ENCODE data around the gene TTC33. TPM values are rescaled to one million over a fixed set of nuclear protein-coding genes. Genes with fewer than 3 reads are reported as not detected.
"Not testable (repeated sequence)": the region's sequence is repeated elsewhere in the genome, so short reads cannot be mapped to it uniquely, and the experiment has no call there.

The TTC33 gene
- total RNA-seq, 1 experiment from 2014 or later = 12.6 TPM

GRCh38 chr5:40599676-40600075 is 156.1 kb downstream of the TTC33 start:
- in situ Hi-C loops (cut with HindIII; ENCODE audit: low pct_unique_long_range_greater_than_20kb, low sequenced_read_pairs) (no loop called here), intact Hi-C loops (cut with micrococcal nuclease; ENCODE audit: unreplicated experiment) (no loop called here)
- TF ChIP-seq CTCF (IDR thresholded peaks at IDR 0.05) (no peak), SIN3A (IDR thresholded peaks at IDR 0.05; ENCODE audit: borderline replicate concordance, insufficient read depth, low read depth, low read length) (no peak), REST (IDR thresholded peaks at IDR 0.05; ENCODE audit: insufficient read depth in 1 of 2, low read depth in 2 of 2, low read length in 1 of 2) (no peak), TCF7L2 (IDR thresholded peaks at IDR 0.05; ENCODE audit: low read depth, low read length) (no peak), POLR2AphosphoS5 (IDR thresholded peaks at IDR 0.05; ENCODE audit: low read depth, low read length) (no peak)
- no peak for ATAC-seq
- Histone ChIP-seq H3K9me3 (ENCODE audit: control insufficient read depth, insufficient read depth, low read depth, low read length) (no peaks in the 10 kb centered on the region), H3K36me3 (ENCODE audit: control insufficient read depth, insufficient read depth, low read length) (no peaks in the 10 kb centered on the region), H3K4me1 (ENCODE audit: control insufficient read depth, insufficient read depth, low read length) (no peaks in the 10 kb centered on the region), H3K4me3 (ENCODE audit: low read depth in 2 of 2, low read length in 2 of 2) (no peak overlapping the region), H3K27me3 (ENCODE audit: control insufficient read depth, insufficient read depth, low read length) (no peaks in the 10 kb centered on the region), H3K27ac (ENCODE audit: low read length) (no peak overlapping the region)
- ChIA-PET CTCF (no interaction called here), POLR2A (no interaction called here)
- no TSS peak for BruUV-seq (replicated peaks)
- DNase-seq (ENCODE audit: low read depth, low spot score) = no peak

- CTCF ChIA-PET = no interaction called here
- no peak for DNase-seq (ENCODE audit: low read depth, low spot score)
- no peaks in the 10 kb centered on the region for H3K27me3 ChIP-seq (ENCODE audit: control insufficient read depth, insufficient read depth, low read length)
- no peak overlapping the region for H3K27ac ChIP-seq (ENCODE audit: low read length)
- no peaks in the 10 kb centered on the region for H3K36me3 ChIP-seq (ENCODE audit: control insufficient read depth, insufficient read depth, low read length)
- H3K4me3 ChIP-seq (ENCODE audit: low read depth in 2 of 2, low read length in 2 of 2) = no peak overlapping the region
- H3K4me1 ChIP-seq (ENCODE audit: control insufficient read depth, insufficient read depth, low read length) = no peaks in the 10 kb centered on the region
- no peak for ATAC-seq
- BruUV-seq (replicated peaks) = no TSS peak
- in situ Hi-C loops (cut with HindIII; ENCODE audit: low pct_unique_long_range_greater_than_20kb, low sequenced_read_pairs) (no loop called here), intact Hi-C loops (cut with micrococcal nuclease; ENCODE audit: unreplicated experiment) (no loop called here)
- POLR2A ChIA-PET = no interaction called here
- TF ChIP-seq REST (IDR thresholded peaks at IDR 0.05; ENCODE audit: insufficient read depth in 1 of 2, low read depth in 2 of 2, low read length in 1 of 2) (no peak), POLR2AphosphoS5 (IDR thresholded peaks at IDR 0.05; ENCODE audit: low read depth, low read length) (no peak), SIN3A (IDR thresholded peaks at IDR 0.05; ENCODE audit: borderline replicate concordance, insufficient read depth, low read depth, low read length) (no peak)
- no peaks in the 10 kb centered on the region for H3K9me3 ChIP-seq (ENCODE audit: control insufficient read depth, insufficient read depth, low read depth, low read length)
Measured at GRCh38 chr5:40594811-40595210, 160.9 kb downstream of the TTC33 start.

- H3K4me3 ChIP-seq (ENCODE audit: low read depth in 2 of 2, low read length in 2 of 2); BruUV-seq (replicated peaks); POLR2A ChIA-PET; DNase-seq (ENCODE audit: low read depth, low spot score); ATAC-seq; H3K4me1 ChIP-seq (ENCODE audit: control insufficient read depth, insufficient read depth, low read length); H3K27me3 ChIP-seq (ENCODE audit: control insufficient read depth, insufficient read depth, low read length); in situ Hi-C loops (cut with HindIII; ENCODE audit: low pct_unique_long_range_greater_than_20kb, low sequenced_read_pairs); CTCF ChIA-PET; H3K36me3 ChIP-seq (ENCODE audit: control insufficient read depth, insufficient read depth, low read length); intact Hi-C loops (cut with micrococcal nuclease; ENCODE audit: unreplicated experiment); H3K27ac ChIP-seq (ENCODE audit: low read length); H3K9me3 ChIP-seq (ENCODE audit: control insufficient read depth, insufficient read depth, low read depth, low read length): not testable (repeated sequence)
Measured at GRCh38 chr5:40591727-40592396, 163.9 kb downstream of the TTC33 start.
